GM19043 (cell line): ENCODE data around the gene AMMECR1.

ENCODE experiments used
- ATAC-seq: cut with Tn5 transposase; IDR thresholded peaks from one replicate; pipeline ENCODE4 v1.9.1; 2021; ENCODE audit warnings: low read depth; ENCODE audit not compliant: unreplicated experiment

AMMECR1 gene

GRCh38 chrX:110214684-110215083, 103.2 kb downstream of the AMMECR1 start:
- ATAC-seq, result no peak

GRCh38 chrX:110213183-110213582, 104.7 kb downstream of the AMMECR1 start:
- no peak for ATAC-seq

GRCh38 chrX:110212299-110212698, 105.6 kb downstream of the AMMECR1 start:
- ATAC-seq, result no peak

GRCh38 chrX:110211340-110211739, 106.5 kb downstream of the AMMECR1 start:
- no peak for ATAC-seq

GRCh38 chrX:110210417-110211139, 107.3 kb downstream of the AMMECR1 start:
- ATAC-seq, result no peak

- ATAC-seq, result no peak
Measured at GRCh38 chrX:110208092-110208491, 109.8 kb downstream of the AMMECR1 start.

GRCh38 chrX:110204986-110205385, 112.9 kb downstream of the AMMECR1 start:
- ATAC-seq, result no peak

- ATAC-seq, result no peak
Measured at GRCh38 chrX:110201799-110202198, 116.1 kb downstream of the AMMECR1 start.

- no peak for ATAC-seq
Measured at GRCh38 chrX:110194977-110195376, 122.9 kb downstream of the AMMECR1 start.

GRCh38 chrX:110192516-110192915, 125.4 kb downstream of the AMMECR1 start:
- ATAC-seq, result no peak

GRCh38 chrX:110188701-110189558, 129.0 kb downstream of the AMMECR1 start:
- no peak for ATAC-seq

- no peak for ATAC-seq
Measured at GRCh38 chrX:110183314-110183713, 134.6 kb downstream of the AMMECR1 start.

GRCh38 chrX:110182865-110183264, 135.0 kb downstream of the AMMECR1 start:
- no peak for ATAC-seq

GRCh38 chrX:110182362-110182761, 135.5 kb downstream of the AMMECR1 start:
- no peak for ATAC-seq

- ATAC-seq, result no peak
Measured at GRCh38 chrX:110181459-110182137, 136.3 kb downstream of the AMMECR1 start.

GRCh38 chrX:110180928-110181310, 137.0 kb downstream of the AMMECR1 start:
- ATAC-seq, result peak; percentile 67

- peak; percentile 11 for ATAC-seq
Measured at GRCh38 chrX:110180176-110180927, 137.5 kb downstream of the AMMECR1 start.

- ATAC-seq, result no peak
Measured at GRCh38 chrX:110178179-110178865, 139.6 kb downstream of the AMMECR1 start.

- ATAC-seq, result no peak
Measured at GRCh38 chrX:110175696-110176095, 142.2 kb downstream of the AMMECR1 start.

GRCh38 chrX:110175146-110175545, 142.7 kb downstream of the AMMECR1 start:
- ATAC-seq, result no peak
